GM18511 (cell line): ENCODE results near the gene TERC.
"Not testable (repeated sequence)": the region's sequence is repeated elsewhere in the genome, so short reads cannot be mapped to it uniquely, and the experiment has no call there.

Experiments
- ATAC-seq: cut with Tn5 transposase; IDR thresholded peaks from one replicate; pipeline ENCODE4 v1.9.1; 2021; ENCODE audit warnings: mild to moderate bottlenecking, moderate library complexity; ENCODE audit not compliant: unreplicated experiment

TERC gene

DNA sequence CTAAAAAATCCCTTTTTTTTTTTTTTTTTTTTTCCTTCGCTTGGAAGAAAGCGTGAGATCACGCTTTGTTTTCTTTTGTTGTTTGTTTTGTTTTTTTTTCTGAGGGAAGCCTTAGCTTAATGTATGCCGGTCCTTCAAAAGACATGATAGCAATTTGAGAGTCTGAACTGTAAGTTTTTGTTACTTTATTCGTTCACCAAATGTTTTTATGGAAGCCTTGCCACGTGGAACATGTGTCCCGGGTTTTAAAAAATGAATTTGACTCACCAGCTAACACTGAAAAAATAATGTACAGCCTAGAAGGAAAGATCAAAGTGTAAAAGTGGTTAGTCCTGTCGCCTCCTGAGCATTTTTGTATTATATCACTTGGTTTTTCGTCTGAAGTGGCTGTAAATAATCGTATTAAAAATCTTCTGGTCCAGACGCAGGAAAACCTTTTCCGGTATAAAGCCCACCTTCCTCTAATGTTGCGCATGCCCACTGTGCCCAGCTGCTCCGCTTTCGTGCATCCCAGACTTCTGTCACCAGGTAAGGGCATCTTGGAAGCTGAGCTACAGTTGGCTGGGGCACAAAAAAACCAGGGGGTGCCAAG is 7.5 kb upstream of the TERC start:
- ATAC-seq = peak; percentile 28

DNA sequence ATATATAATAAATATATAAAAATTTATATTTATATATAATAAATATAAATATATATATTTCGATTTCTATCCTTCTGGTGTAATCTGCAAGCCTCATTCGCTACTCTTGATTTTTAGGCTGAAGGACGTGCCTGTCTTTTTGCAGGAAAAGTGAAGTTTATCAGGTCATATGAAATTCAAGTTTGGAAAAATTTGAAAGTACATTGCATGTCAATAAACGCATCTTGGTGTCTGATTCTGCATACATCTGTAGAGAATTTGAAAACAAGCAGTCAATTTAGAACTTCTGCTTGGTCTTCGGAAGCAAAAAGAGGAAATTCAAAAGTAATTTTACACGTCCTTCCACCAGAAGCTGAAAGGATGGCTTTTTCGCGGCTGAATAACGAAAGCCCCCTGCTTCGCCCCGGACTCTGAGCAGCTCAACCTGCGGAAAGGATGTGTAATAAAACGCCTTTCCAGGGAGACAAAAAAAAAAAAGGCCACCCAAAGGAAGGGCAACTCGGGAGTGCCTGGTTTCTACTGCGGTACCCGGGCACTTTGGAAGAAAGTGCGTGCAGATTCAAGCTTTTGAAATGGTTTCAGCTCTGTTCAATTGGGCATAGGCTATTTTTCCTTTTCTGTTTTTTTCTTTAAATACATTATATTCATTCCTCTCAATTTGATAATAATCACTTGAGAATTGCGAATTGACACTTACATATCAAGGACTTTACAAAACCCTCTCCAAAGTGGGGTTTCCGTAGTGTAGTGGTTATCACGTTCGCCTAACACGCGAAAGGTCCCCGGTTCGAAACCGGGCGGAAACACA is 6.8 kb upstream of the TERC start:
- peak; percentile 15 for ATAC-seq

DNA sequence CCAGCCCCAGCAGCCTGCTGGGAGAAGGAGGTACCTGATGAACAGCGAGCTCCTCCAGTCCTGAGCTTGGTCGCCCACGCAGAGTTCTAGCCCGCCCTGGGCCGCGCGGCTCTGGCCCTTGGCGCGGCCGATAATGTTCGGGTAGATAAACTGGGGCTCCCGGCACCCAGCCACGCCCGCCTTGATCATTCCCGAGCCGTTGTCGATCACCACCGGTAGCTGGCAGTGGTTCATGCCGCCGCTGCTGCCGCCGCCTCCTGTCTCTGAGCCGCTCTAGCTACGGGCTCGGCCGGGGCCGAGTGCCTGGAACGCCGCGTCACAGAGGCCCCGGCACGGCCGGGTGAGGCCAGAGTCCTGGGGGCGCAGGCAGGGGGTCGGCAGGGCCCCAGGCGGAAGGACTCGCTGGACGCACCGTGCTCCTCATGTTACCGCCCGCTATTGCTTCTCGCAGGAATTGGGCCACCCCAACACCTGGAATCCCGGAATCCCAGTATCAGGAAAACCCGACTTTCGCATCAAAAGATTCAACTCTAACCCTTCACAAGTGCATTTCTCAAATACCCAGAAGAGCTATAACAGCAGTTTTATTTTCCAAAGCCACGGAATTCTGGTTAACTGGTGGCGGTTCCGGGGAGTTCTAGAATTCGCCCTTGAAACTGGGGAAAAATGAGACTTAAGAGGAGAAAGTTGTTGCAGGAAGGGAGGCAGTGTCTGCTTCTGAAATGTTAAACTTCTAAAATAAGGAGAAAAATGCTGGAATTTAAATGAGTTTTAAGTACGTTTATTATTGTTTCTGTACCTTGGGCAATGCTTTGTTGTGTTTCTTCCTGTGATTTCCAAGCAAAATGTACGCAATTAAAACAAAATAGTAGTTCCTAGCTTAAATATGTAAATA is 4.7 kb upstream of the TERC start, which contains the start of gene ACTRT3:
Gene ACTRT3, minus strand, starts transcription at position 275 of the 895 bp plus-strand sequence. Its CDS starts 41 bp downstream, at position 234.
- peak; percentile 30 for ATAC-seq

DNA sequence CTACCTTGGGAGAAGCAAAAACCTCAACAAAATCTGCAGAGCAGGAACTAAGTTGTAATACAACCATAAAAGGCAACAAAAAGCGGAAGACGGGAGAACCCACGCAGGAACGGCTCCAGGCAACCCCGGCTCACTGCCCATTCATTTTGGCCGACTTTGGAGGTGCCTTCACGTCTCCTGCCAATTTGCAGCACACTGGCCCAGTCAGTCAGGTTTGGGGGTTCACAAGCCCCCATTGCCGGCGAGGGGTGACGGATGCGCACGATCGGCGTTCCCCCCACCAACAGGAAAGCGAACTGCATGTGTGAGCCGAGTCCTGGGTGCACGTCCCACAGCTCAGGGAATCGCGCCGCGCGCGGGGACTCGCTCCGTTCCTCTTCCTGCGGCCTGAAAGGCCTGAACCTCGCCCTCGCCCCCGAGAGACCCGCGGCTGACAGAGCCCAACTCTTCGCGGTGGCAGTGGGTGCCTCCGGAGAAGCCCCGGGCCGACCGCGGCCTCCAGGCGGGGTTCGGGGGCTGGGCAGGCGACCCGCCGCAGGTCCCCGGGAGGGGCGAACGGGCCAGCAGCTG is 463 bp downstream of the TERC start:
- peak; percentile 57 for ATAC-seq

DNA sequence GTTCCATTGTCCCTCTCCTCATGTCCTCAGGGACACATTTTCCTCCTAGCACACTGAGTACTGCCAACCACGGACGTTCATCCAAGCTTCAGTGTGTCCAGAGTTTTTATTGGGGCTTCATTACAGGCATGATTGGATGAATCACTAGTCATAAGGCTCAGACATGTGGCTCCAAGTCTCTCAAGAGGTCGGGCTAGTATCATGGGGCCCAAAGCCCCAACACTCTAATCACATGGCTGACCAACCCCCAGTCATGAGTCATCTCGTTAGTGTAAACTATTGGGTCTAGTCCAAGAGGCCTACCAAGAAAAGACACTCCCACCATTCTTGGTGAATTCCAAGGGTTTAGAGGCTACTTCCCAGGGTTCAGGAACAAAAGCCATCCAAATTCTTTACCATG is 4.4 kb downstream of the TERC start:
- ATAC-seq = no peak

DNA sequence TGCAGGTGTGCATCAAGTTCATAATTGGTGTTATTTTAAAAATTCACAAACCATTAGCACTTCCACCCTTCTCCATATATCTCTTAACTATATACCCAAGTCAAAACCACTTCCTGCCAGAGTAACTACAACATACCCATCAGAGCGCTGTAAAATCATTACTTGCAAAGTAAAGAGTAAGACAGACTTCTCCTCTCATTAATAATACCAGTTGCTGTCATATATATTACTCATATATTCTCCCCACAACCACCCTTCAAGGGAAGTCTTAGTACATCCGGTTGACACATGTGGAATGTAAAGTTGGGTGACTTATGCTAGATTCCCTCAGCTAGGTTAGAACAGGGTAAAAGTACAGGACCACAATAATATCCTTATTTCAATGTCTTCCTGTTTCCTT is 5.6 kb downstream of the TERC start:
- ATAC-seq = peak; percentile 67

DNA sequence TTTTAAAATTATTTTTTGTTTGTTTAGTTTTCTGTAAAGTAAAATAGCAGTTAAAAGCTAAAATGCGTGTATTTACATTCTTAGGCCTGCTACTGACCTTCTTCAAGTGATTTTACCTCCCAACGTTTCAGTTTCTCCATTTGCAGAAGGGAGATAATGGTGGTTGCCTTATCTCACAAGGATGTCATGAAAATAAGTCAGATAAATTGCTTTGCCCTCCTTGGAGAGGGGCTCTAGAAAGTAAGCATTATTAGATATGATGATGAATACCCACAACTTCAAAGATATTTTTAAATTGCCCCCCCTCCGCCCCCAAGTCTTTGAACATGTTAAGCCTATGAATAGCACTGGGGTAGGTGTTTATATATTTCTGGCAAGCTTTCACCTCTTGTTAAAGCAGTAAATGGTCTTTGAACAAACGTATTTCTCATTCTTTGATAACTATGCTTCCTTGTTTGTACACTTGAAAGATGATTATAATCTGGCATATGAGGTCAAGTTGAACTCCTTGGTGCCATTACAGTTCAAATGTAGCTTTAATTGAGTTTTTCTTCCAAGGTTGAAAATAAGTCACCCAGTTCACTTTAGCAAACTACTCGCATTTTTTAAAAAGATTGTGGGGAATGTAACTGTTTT is 6.4 kb downstream of the TERC start:
- ATAC-seq = no peak

DNA sequence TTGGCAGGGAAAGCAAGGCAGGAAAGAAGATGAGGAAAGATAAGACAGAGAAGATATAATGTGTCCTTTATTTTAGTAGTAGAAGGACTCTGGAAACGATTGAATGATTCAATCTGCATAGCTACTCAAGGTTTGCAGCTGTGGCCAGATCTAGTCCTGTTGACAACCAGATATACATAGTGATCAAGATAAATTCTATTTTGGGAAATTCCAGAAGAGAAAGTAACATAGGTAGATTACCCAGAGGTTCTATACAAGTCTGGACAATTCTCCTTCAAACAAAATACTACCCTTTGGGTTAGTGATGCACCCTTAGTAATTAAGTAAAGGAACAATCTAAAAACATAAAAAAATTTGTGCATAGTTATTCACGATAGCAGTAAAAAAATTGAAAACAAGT is 9.4 kb downstream of the TERC start:
- ATAC-seq = no peak

DNA sequence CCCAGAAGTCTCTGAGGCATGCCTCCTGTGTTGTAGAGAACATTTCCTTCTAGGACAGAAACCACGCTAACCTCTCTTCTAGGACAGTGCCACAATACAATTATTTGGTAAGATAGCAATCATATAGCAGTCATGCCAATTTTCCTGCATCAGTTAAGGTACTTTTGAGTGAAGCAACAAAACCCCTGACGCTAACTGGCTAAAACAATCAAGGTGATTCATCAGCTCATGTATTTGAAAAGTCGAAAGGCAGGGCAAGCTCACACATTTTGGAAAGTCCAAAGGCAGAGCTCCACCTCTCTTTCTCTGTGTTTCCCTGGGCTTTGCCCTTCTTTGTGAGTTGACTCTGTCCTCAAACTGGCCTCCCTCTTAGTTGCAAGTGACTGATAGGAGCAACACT is 10.1 kb downstream of the TERC start:
- ATAC-seq = no peak

DNA sequence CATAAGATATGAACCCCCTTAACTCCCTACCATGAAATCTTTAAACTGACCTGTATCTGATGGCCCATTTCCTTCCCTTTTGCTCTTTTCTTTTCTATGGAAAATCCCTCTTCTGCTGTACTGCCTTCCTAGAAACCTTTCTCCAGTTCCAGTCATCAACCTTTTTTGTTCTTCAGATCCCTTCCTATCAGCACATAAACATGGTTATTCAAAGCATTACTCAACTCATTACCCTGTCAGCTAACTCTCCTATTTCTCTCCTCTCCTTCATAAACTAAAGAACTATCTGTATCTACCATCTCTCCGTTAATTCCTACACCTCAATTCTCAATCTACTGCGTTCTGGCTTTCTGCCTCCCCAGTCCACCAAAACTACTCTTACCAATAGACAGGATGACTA is 13.0 kb downstream of the TERC start:
- ATAC-seq = no peak

DNA sequence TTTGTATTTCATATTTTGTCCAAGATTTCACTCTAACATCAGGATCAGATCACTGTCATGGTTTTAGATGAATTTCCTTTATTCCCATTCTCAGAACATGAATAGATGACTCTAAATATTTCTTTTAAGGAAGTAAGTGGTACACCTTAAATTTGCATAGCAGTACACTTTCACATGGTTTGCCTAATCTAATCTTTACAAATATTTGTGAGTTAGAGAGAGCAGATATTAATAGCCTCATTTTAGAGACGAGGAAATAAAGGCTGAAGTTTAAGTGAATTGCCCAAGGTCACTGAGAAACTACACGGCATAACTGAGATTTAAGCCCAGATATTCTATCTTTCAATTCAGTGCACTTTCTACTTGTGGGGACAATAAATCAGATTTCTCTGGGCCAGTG is 14.2 kb downstream of the TERC start:
- no peak for ATAC-seq

DNA sequence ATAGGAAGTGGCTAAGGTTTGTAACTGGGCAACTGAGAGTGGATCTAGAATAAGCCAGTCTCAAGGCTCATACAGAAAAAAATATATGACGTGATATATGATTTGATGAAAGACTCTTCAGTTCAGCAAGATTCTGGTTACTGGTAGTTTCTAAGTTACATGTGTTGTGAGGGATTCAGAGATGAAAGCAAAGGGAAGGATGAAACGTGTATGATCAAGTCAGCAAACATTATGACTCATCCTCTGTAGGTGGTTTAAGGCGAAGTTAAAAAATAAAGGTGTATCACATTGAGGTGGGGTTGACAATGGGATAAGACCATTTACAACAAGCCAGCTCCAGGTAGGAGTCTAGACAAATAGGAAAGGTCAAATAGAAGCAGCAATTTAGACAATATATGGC is 16.2 kb downstream of the TERC start:
- no peak for ATAC-seq

DNA sequence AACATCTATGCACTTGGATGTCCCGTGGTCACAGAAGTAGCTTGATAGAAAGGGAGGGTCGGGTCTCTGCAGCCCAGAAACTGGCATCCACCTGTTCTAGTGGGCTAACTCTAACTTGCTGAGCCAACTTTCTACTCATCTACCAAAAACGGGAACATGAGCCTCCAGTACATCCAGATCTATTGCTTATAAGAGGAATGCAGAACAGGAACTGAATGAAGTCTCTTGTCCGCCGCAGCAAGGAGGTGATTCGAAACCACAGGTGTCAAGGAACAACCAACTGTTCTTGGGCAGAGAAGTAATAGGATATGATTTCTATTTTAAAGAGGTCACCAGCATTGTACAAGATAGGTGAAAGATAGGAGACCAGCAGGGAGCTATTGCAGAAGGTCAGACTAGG is 17.9 kb downstream of the TERC start:
- no peak for ATAC-seq

DNA sequence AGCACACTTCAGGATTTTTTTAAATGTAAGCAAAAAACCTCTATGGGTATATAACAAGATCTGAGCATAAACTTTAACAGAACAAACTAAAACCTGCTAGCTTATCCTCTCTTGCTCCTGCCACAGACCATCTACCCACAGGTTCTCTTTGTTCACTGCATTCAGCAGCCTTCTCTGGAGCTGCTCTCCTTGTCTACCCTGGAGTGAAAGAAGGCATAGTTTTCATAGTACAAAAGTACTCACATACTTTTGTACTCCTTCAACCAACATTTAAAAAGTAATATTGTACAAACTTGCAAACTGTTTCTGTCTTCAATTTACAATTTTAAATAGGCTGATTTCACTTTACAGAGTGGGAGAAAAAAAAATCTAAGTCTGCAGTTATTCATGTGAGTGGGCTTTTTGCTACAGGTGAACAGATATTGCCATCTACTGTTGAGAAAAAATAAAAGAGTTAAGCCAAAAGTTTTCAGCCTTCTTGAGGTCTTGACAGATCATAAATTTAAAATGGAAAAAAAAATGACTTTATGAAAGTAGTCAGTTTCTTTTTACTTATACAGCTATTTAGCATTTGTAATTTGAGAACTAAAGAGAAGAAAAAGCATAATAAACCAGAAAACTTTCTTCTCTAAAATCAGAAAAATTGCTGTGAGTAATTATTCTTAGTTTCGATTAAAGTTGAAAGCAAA is 20.4 kb downstream of the TERC start:
- ATAC-seq = no peak

DNA sequence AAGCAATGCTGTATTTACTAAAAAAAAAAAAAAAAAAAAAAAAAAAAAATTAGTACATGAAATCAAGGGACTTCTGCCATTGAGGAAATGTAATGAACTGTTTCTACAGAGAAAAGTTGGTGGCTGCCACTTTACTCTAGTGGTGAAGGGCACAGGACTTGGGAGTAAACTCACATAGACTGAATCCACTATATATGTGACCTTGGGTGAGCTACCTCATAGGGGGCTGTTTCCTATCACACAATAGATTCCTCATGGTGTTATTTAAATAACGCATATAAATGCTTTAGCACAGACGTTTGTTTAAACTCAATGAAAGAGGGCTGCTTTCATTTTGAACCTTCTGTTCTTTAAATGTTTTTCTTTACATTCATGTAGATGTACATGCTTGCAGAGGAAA is 25.8 kb downstream of the TERC start:
- no peak for ATAC-seq

DNA sequence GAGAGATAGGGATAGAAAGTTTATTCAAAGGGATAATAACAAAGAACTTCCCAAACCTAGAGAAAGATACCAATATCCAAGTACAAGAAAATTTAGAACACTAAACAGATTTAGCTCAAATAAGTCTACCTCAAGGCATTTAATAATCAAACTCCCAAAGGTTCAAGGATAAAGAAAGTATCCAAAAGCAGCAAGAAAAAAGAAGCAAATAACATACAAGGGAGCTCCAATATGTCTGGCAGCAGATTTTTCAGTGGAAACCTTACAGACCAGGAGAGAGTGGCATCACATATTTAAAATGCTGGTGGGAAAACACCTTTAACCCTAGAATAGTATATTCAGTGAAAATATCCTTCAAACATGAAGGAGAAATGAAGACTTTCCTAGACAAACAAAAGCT is 33.0 kb downstream of the TERC start:
- ATAC-seq = not testable (repeated sequence)

DNA sequence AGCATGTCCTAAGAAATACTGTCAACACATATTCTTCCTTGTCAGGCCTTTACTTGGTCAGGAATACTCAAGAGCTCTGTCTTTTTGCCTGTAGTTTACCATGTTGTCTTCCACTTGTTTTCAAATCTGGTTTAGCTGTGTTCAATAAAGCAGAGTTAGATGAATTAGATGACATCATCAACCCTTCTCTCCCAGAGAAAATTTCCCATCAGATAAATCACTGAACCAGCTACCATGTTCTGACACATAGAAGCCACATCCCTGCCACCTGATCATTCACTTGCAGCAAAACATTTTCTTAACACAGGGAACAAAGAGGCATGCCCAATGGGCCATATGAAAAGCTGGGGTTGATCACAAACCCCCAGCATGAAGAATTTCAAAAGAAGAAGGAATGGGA is 42.1 kb downstream of the TERC start:
- ATAC-seq = no peak

DNA sequence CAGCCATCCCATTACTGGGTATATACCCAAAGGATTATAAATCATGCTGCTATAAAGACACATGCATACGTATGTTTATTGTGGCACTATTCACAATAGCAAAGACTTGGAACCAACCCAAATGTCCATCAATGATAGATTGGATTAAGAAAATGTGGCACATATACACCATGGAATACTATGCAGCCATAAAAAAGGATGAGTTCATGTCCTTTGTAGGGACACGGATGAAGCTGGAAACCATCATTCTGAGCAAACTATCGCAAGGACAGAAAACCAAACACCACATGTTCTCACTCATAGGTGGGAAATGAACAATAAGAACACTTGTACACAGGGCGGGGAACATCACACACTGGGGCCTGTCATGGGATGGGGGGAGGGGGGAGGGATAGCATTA is 46.4 kb downstream of the TERC start:
- ATAC-seq = not testable (repeated sequence)
